HL-60 (cell line): Measurements from ENCODE around the gene PDCL2.

Experiments
- CTCF ChIP-seq: IDR thresholded peaks from one replicate; pipeline ENCODE4 v1.5.1; 2011; ENCODE audit warnings: low read length, control low read depth, inconsistent platforms; ENCODE audit not compliant: insufficient read depth
- POLR2AphosphoS5 ChIP-seq: IDR thresholded peaks from 2 replicates; pipeline ENCODE4 v1.6.1; 2012; ENCODE audit warnings: low read depth
- SPI1 ChIP-seq: IDR thresholded peaks from 2 replicates; pipeline ENCODE4 v1.6.1; 2012; ENCODE audit warnings: low read depth, mild to moderate bottlenecking, borderline replicate concordance

- no peak for TF ChIP-seq CTCF
- TF ChIP-seq SPI1 = no peak
- no peak for TF ChIP-seq POLR2AphosphoS5
These were observed 20.3 kb upstream of the PDCL2 start for GRCh38 chr4:55612341-55612740.
